H1 (cell line): ENCODE results near the gene ELP4. TPM values are rescaled to one million over a fixed set of nuclear protein-coding genes. Genes with fewer than 3 reads are reported as not detected.

Source experiments
- CTCF ChIA-PET: fragments of 300-600 bp; sonication (Branson Sonifier 250); formaldehyde crosslinking; loops from one replicate; lab custom pipeline; 2021; ENCODE audit not compliant: partially characterized antibody; lab: Charles Lee
- POLR2A ChIA-PET: fragments of 300-600 bp; sonication (Branson Sonifier 250); formaldehyde crosslinking; loops from one replicate; lab custom pipeline; 2021; ENCODE audit warnings: inconsistent platforms; ENCODE audit not compliant: partially characterized antibody; lab: Charles Lee
- DNase-seq, 2 experiments: peaks; one replicate each; pipeline versions ENCODE4 v3.0.0 to v3.0.0-alpha.2; 2010 to 2022; ENCODE audit warnings: low spot score in 2 of 2, low read depth in 1 of 2, mixed read lengths in 1 of 2
- FAIRE-seq: peaks from 2 replicates; lab custom pipeline; 2011; peaks lifted over from hg19 to GRCh38; lab: Jason Lieb, UNC
- H2AFZ ChIP-seq: 2 replicates; pipeline ENCODE4 v1.8.1; 2012; ENCODE audit warnings: low read length, inconsistent platforms
- H2AK5ac ChIP-seq: 2 replicates; pipeline ENCODE4 v1.6.1; 2013; ENCODE audit warnings: low read depth, low read length
- H2BK120ac ChIP-seq: replicated peaks from 2 replicates; pipeline ENCODE3; 2013; ENCODE audit warnings: low read depth, low read length, inconsistent platforms
- H2BK12ac ChIP-seq: 2 replicates; pipeline ENCODE4 v1.6.1; 2013; ENCODE audit warnings: low read depth, low read length
- H2BK15ac ChIP-seq: 2 replicates; pipeline ENCODE4 v1.6.1; 2013; ENCODE audit warnings: low read length
- H2BK20ac ChIP-seq: 2 replicates; pipeline ENCODE4 v1.6.1; 2013; ENCODE audit warnings: low read length
- H2BK5ac ChIP-seq: 2 replicates; pipeline ENCODE4 v1.6.1; 2013; ENCODE audit warnings: low read depth, low read length
- H3K14ac ChIP-seq: 2 replicates; pipeline ENCODE4 v1.6.1; 2013; ENCODE audit warnings: inconsistent platforms; ENCODE audit not compliant: insufficient read length
- H3K18ac ChIP-seq: 2 replicates; pipeline ENCODE4 v1.6.1; 2013; ENCODE audit warnings: low read length; ENCODE audit errors: extremely low read depth
- H3K23ac ChIP-seq: 2 replicates; pipeline ENCODE4 v1.6.1; 2013; ENCODE audit warnings: inconsistent platforms; ENCODE audit not compliant: insufficient read length
- H3K23me2 ChIP-seq: 2 replicates; pipeline ENCODE4 v1.6.1; 2013; ENCODE audit warnings: low read depth, low read length
- H3K27ac ChIP-seq: 2 replicates; pipeline ENCODE4 v1.6.1; 2011; ENCODE audit warnings: low read depth, low read length, inconsistent platforms
- H3K27me3 ChIP-seq, 4 experiments: replicated peaks in 1 of 4; 1 replicate in 1 of 4; 2 replicates in 3 of 4; pipeline versions ENCODE4 v1.6.1 to v1.8.1; 2011 to 2013; ENCODE audit warnings: low read length in 3 of 4, mild to moderate bottlenecking in 3 of 4, inconsistent platforms in 2 of 4, mixed read lengths in 2 of 4, moderate library complexity in 1 of 4; ENCODE audit not compliant: control insufficient read depth in 3 of 4, insufficient read depth in 3 of 4; ENCODE audit errors: extremely low read depth in 1 of 4
- H3K36me3 ChIP-seq, 4 experiments: 2 replicates each; pipeline versions ENCODE4 v1.6.1 to v1.8.1; 2011 to 2013; ENCODE audit warnings: mild to moderate bottlenecking in 4 of 4, low read length in 3 of 4, moderate library complexity in 2 of 4, control low read depth in 1 of 4, inconsistent platforms in 1 of 4; ENCODE audit not compliant: insufficient read depth in 4 of 4, control insufficient read depth in 2 of 4
- H3K4ac ChIP-seq: replicated peaks from 2 replicates; pipeline ENCODE3; 2013; ENCODE audit warnings: low read length, low read depth, mixed read lengths, inconsistent platforms; ENCODE audit not compliant: insufficient read length
- H3K4me1 ChIP-seq, 4 experiments: replicated peaks in 1 of 4; 1 replicate in 1 of 4; 2 replicates in 3 of 4; pipeline versions ENCODE4 v1.6.1 to v1.8.1; 2011 to 2013; ENCODE audit warnings: low read length in 3 of 4, inconsistent platforms in 2 of 4, mixed read lengths in 1 of 4; ENCODE audit not compliant: insufficient read depth in 4 of 4, control insufficient read depth in 3 of 4
- H3K4me2 ChIP-seq, 2 experiments: 2 replicates each; pipeline versions ENCODE4 v1.6.1 to v1.8.1; 2011 to 2013; ENCODE audit warnings: low read depth in 2 of 2, low read length in 2 of 2, control low read depth in 1 of 2, inconsistent platforms in 1 of 2, mild to moderate bottlenecking in 1 of 2; ENCODE audit not compliant: insufficient read depth in 1 of 2
- H3K4me3 ChIP-seq, 4 experiments: fragments of 200-600, 300-600 bp in 1 of 4; sonication (generic), shearing (Covaris generic), sonication (Bioruptor Twin) in 1 of 4; 2 replicates each; pipeline versions ENCODE4 v1.5.1 to v1.8.1; 2011 to 2016; ENCODE audit warnings: low read length in 4 of 4, low read depth in 3 of 4, control low read depth in 2 of 4, inconsistent platforms in 2 of 4, mild to moderate bottlenecking in 2 of 4, mixed read lengths in 1 of 4, moderate library complexity in 1 of 4; ENCODE audit not compliant: insufficient read depth in 2 of 4; ENCODE audit errors: extremely low read depth in 1 of 4
- H3K56ac ChIP-seq: replicated peaks from 2 replicates; pipeline ENCODE3; 2013; ENCODE audit warnings: low read depth, mild to moderate bottlenecking, mixed read lengths, low read length, inconsistent platforms; ENCODE audit not compliant: insufficient read length
- H3K79me1 ChIP-seq: 2 replicates; pipeline ENCODE4 v1.6.1; 2013; ENCODE audit warnings: low read depth, low read length, control low read depth
- H3K79me2 ChIP-seq, 2 experiments: 2 replicates each; pipeline versions ENCODE4 v1.6.1 to v1.8.1; 2012 to 2013; ENCODE audit warnings: low read length in 2 of 2, mild to moderate bottlenecking in 2 of 2, inconsistent platforms in 1 of 2; ENCODE audit not compliant: insufficient read depth in 2 of 2, control insufficient read depth in 1 of 2
- H3K9ac ChIP-seq, 4 experiments: replicated peaks in 1 of 4; 1 replicate in 1 of 4; 2 replicates in 3 of 4; pipeline versions ENCODE4 v1.6.1 to v1.8.1; 2011 to 2013; ENCODE audit warnings: low read depth in 3 of 4, low read length in 3 of 4, control low read depth in 2 of 4, mild to moderate bottlenecking in 2 of 4, moderate library complexity in 2 of 4, inconsistent platforms in 1 of 4; ENCODE audit errors: extremely low read depth in 1 of 4
- H3K9me3 ChIP-seq, 2 experiments: 2 replicates each; pipeline versions ENCODE4 v1.6.1 to v1.8.1; 2012 to 2013; ENCODE audit warnings: mild to moderate bottlenecking in 2 of 2, moderate library complexity in 2 of 2, control low read depth in 1 of 2, inconsistent platforms in 1 of 2, low read depth in 1 of 2, low read length in 1 of 2, mixed read lengths in 1 of 2; ENCODE audit not compliant: insufficient read depth in 2 of 2
- H4K20me1 ChIP-seq, 2 experiments: replicated peaks in 1 of 2; 2 replicates each; pipeline versions ENCODE3 to v1.8.1; 2011 to 2013; ENCODE audit warnings: inconsistent platforms in 2 of 2, low read length in 2 of 2, mild to moderate bottlenecking in 1 of 2; ENCODE audit not compliant: insufficient read depth in 2 of 2, control insufficient read depth in 1 of 2
- H4K5ac ChIP-seq: 2 replicates; pipeline ENCODE4 v1.6.1; 2013; ENCODE audit warnings: low read length, low read depth, mixed read lengths, inconsistent platforms; ENCODE audit not compliant: insufficient read length
- H4K8ac ChIP-seq: 2 replicates; pipeline ENCODE4 v1.8.0; 2013; ENCODE audit warnings: mild to moderate bottlenecking, moderate library complexity, low read length, inconsistent platforms; ENCODE audit not compliant: insufficient read depth; ENCODE audit errors: extremely low read depth
- H4K91ac ChIP-seq: replicated peaks from 2 replicates; pipeline ENCODE3; 2013; ENCODE audit warnings: low read length, mixed read lengths, inconsistent platforms; ENCODE audit not compliant: insufficient read length
- ASH2L ChIP-seq: fragments of 200-600, 300-600 bp; sonication (generic); IDR thresholded peaks from one replicate; pipeline ENCODE4 v1.7.1; 2017; ENCODE audit warnings: low read length
- BCL11A ChIP-seq, 2 experiments: IDR thresholded peaks; one replicate each; pipeline ENCODE4 v1.6.1; 2011; ENCODE audit warnings: low read depth in 2 of 2, low read length in 2 of 2, mild to moderate bottlenecking in 2 of 2
- CBX5 ChIP-seq: fragments of 300-800, 300-1000 bp; sonication (generic); IDR thresholded peaks from 2 replicates; pipeline ENCODE4 v1.7.1; 2016; ENCODE audit warnings: antibody characterized with exemption, low read length, low read depth
- CREB1 ChIP-seq: IDR thresholded peaks from 2 replicates; pipeline ENCODE4 v1.6.1; 2012; ENCODE audit warnings: inconsistent platforms
- EP300 ChIP-seq, 2 experiments: IDR thresholded peaks; 1 replicate in 1 of 2; 2 replicates in 1 of 2; pipeline ENCODE4 v1.6.1; 2011 to 2012; ENCODE audit warnings: low read depth in 2 of 2, low read length in 2 of 2, mild to moderate bottlenecking in 2 of 2, borderline replicate concordance in 1 of 2, inconsistent platforms in 1 of 2, moderate library complexity in 1 of 2
- JUN ChIP-seq: IDR thresholded peaks from 2 replicates; pipeline ENCODE4 v1.6.1; 2011; ENCODE audit warnings: low read depth, mild to moderate bottlenecking, improper control_type of control experiment, low read length
- KDM4A ChIP-seq: IDR thresholded peaks from one replicate; pipeline ENCODE4 v1.7.1; 2012; ENCODE audit warnings: low read depth, mild to moderate bottlenecking, moderate library complexity, low read length, inconsistent platforms; ENCODE audit not compliant: severe bottlenecking
- NRF1 ChIP-seq: IDR thresholded peaks from 2 replicates; pipeline ENCODE4 v1.6.1; 2011; ENCODE audit warnings: mild to moderate bottlenecking, low read depth, low read length, improper control_type of control experiment
- POLR2A ChIP-seq, 2 experiments: IDR thresholded peaks; 1 replicate in 1 of 2; 2 replicates in 1 of 2; pipeline ENCODE4 v1.6.1; 2011; ENCODE audit warnings: low read depth in 2 of 2, low read length in 2 of 2, mild to moderate bottlenecking in 2 of 2; ENCODE audit errors: control extremely low read depth in 1 of 2
- RFX5 ChIP-seq: IDR thresholded peaks from 2 replicates; pipeline ENCODE4 v1.6.1; 2011; ENCODE audit warnings: low read depth, low read length, improper control_type of control experiment, borderline replicate concordance
- RNF2 ChIP-seq: fragments of 200-900, 300-1000 bp; sonication (generic); IDR thresholded peaks from 2 replicates; pipeline ENCODE4 v1.7.1; 2016; ENCODE audit warnings: borderline replicate concordance, low read depth, mild to moderate bottlenecking, antibody characterized with exemption, low read length; ENCODE audit not compliant: poor library complexity, severe bottlenecking; ENCODE audit errors: missing control alignments
- TBP ChIP-seq: IDR thresholded peaks from 2 replicates; pipeline ENCODE4 v1.6.1; 2011; ENCODE audit warnings: low read depth, low read length, improper control_type of control experiment
- WGBS, 2 experiments: shearing (Covaris generic) in 1 of 2; methylation state at CpG; one replicate each; pipeline versions ENCODE4 v1.1.6 to v1.1.7; 2013 to 2015; ENCODE audit warnings: low lambda C conversion rate in 2 of 2, mixed read lengths in 2 of 2, inconsistent platforms in 1 of 2, low coverage in 1 of 2, missing lambda C conversion rate in 1 of 2; ENCODE audit not compliant: insufficient replicate concordance in 2 of 2, insufficient coverage in 1 of 2, insufficient read length in 1 of 2; ENCODE audit errors: extremely low coverage in 1 of 2, missing lambda C conversion rate in 1 of 2; 5-methylcytosine and 5-hydroxymethylcytosine counted together
- polyA plus RNA-seq, 7 experiments: library from polyadenylated mRNA; depleted of rRNA in 3 of 7; stranded (reverse) in 5 of 7; unstranded in 2 of 7; fragments of >200 nt in 5 of 7; fragments of 200-250 nt in 2 of 7; gene quantifications; 1 replicate in 5 of 7; 2 replicates in 1 of 7; 4 replicates in 1 of 7; pipeline versions ENCODE4 v1.2.1 to v1.2.3, GENCODE V29; 2011 to 2013; ENCODE audit warnings: missing spikeins in 2 of 7, mixed read lengths in 2 of 7
- total RNA-seq: library from RNA; stranded (reverse); fragmentation: NEBNext Ultra II Directional; extraction: Animal tissue kit (Norgen Biotek cat#: 25700); gene quantifications from 2 replicates; pipeline ENCODE4 v1.2.1, GENCODE V29; 2021
- TF ChIP-seq, protein P1 (sequence below): IDR thresholded peaks from 2 replicates; pipeline ENCODE4 v1.6.1; 2012; ENCODE audit warnings: low read length, inconsistent platforms

The ELP4 gene
- total and polyA plus RNA-seq, 2 of the 8 experiments (the other 6 are each of a cell fraction or from before 2014, with no cell fraction given), result 14.0 to 18.6 TPM

DNA sequence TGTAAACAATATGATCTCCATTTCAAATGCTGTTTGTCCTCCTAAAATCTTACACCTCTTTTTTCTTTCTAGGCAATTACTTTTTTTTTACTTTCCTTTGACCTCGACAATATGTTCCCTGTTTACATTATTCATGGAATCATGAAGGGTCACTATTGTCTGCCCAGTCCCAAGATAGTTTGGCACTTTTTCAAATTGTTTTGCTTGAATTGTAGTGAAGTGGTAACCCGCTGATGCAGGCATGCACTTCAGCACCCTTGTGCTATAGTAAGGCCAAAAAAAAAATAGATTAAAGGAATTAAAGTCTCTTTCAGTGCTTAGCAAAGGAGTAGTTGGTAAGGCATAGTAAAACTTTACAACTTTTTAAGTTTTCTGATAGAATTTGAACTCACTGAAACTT is 210.7 kb downstream of the ELP4 start:
- Histone ChIP-seq H3K23me2 (no peaks in the 10 kb centered on the region; the same call in 1 of the 2 replicates), H3K56ac (no peak overlapping the region), H2BK120ac (no peak overlapping the region), H2BK20ac (no peak overlapping the region), H4K5ac (no peak overlapping the region), H3K4me1 (peaks cover 2 to 9% (median 4%) of the 10 kb centered on the region in 4 experiments; a peak in 3 of 7 replicates), H4K20me1 (no peaks in the 10 kb centered on the region), H3K79me1 (no peaks in the 10 kb centered on the region), H3K4me2 (no peak overlapping the region), H2BK15ac (no peak overlapping the region), H3K9ac (no peak overlapping the region), H3K27ac (no peak overlapping the region), H3K18ac (no peak overlapping the region), H4K8ac (no peak overlapping the region), H3K36me3 (no peaks in the 10 kb centered on the region), H3K14ac (no peak overlapping the region), H3K23ac (no peak overlapping the region), H2BK5ac (no peak overlapping the region), H3K4me3 (no peak overlapping the region), H2BK12ac (no peak overlapping the region), H4K91ac (no peak overlapping the region), H3K27me3 (no peaks in the 10 kb centered on the region), H3K79me2 (no peaks in the 10 kb centered on the region), H2AK5ac (no peak overlapping the region), H3K9me3 (no peaks in the 10 kb centered on the region), H3K4ac (no peak overlapping the region), H2AFZ (no peak overlapping the region)
- ChIA-PET POLR2A (no interaction called here), CTCF (interaction anchor here (0.7 kb wide), 1 partner anchor 79 kb away, joined by 5 read pairs; no protein-coding TSS in a partner anchor)
- 39% methylated on average over 2 of the region's 2 CpGs; no CpG with 5 or more reads in 1 of the 2 experiments for WGBS, 2 experiments
- FAIRE-seq (no peak), DNase-seq (no peak)
- TF ChIP-seq CBX5 (no peak), EP300 (IDR thresholded peaks at IDR 0.05; ENCODE audit: borderline replicate concordance in 1 of 2, low read depth in 2 of 2, low read length in 2 of 2) (no peak), KDM4A (no peak), NRF1 (no peak), RFX5 (no peak), ASH2L (no peak), JUN (no peak), POLR2A (IDR thresholded peaks at IDR 0.05; ENCODE audit: control extremely low read depth in 1 of 2, low read depth in 2 of 2, low read length in 2 of 2) (no peak), CREB1 (no peak), RNF2 (no peak), BCL11A (IDR thresholded peaks at IDR 0.05; ENCODE audit: low read depth in 2 of 2, low read length in 2 of 2) (no peak), TBP (no peak)
- TF ChIP-seq, protein P1, sequence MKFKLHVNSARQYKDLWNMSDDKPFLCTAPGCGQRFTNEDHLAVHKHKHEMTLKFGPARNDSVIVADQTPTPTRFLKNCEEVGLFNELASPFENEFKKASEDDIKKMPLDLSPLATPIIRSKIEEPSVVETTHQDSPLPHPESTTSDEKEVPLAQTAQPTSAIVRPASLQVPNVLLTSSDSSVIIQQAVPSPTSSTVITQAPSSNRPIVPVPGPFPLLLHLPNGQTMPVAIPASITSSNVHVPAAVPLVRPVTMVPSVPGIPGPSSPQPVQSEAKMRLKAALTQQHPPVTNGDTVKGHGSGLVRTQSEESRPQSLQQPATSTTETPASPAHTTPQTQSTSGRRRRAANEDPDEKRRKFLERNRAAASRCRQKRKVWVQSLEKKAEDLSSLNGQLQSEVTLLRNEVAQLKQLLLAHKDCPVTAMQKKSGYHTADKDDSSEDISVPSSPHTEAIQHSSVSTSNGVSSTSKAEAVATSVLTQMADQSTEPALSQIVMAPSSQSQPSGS, result no peak
